Stimulated activated CD4-positive, alpha-beta T cell treated with anti-CD3 and anti-CD28 coated beads, Interleukin-1b, Interleukin-23, amount 100 ng/mL, for 4 hours (primary cell): Measurements from ENCODE around the gene SRGAP3.

Experiments used
- DNase-seq, 2 donors: peaks; one replicate each; pipeline ENCODE4 v3.0.0-alpha.2; 2020; ENCODE audit warnings: low read depth in 2 of 2

SRGAP3 gene

DNA sequence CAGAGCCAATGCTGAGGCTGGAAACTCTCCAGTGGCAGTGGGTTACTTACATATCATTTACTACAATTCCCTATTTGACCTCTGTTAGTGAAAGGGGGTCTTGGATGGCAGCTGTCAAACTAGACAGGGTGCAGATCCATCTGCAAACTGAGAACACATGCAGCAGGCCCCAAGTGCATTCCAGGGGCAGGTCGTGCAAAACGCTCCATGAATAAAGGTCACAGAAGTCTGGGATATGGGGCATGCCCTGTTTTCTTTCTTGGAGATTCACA is 261.1 kb downstream of the SRGAP3 start:
- DNase-seq, result no peak

DNA sequence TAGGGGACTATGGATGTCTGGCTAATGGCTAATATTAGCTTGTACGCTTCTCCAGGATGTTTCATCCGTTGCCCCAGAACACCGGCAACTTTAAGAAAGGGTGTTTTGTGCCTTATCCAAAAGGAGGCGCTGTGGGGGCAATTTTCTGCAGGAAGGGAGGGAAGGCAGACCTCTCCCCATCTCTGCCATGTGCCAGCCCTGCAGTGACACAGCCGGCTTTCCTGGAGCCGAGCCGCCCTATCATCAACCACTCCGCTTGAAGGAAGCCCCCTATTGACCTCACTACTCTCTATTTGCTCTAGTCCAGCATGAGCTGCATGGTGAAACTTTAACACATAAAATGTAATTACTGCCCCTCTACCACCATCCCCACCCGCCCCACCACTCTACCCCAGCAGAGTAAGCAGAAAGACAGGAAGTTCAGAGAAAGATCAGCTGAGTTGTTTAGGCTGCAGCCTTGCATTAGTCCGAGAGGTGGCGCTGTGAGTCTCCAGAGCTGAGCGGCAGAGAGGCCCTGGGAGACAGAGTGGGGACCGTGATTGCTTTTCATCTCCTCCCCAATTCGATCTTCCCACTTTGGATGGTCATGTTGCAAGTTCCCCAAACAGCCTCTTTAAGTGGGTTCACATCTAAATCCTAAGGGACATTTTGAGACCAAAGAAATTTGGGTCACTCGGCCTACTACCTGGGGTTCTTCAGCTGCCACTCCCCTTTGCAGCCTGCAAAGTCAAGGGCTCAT is 261.6 kb downstream of the SRGAP3 start:
- peak; percentile 14 to 47 for DNase-seq

- DNase-seq, result no peak
These were observed 262.2 kb downstream of the SRGAP3 start for GRCh38 chr3:8987226-8987625.

DNA sequence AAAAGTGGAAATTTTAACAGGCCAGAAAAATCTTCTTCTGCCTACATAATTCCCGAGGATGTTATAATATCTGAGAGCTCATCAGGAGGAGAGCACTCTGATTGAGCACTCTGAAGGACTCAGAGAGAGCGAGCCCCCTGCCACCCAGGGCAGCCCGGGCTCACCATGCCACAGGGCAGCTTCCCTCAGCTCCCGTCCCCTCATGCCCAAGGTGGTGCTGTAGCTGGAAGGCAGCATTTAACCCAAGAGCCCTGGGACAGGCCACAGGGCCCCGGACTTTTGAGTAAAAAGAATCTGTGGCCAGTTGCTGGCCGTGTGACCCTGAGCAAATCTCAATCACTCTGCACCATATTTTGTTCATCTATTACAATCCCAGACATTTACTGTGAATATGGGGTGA is 262.7 kb downstream of the SRGAP3 start:
- DNase-seq, result no peak

DNA sequence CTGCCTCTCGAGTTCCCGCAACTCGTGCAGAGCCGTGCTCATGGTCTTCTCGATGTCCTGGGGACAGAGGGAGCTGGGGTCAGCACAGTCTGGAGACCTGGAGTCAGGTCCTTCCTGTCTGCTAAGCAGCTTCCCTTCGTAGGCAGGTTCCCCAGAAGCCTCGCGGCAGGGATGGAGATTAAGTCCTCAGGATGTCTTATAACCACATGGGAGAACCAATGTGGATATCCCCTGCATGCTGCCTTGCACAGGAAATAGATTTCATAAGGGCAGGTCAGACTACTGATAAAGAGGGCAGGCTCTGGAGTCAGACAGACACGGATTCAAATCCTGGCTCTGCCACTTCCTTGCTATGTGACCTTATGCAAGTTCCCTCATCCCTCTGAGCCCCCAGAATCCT is 263.6 kb downstream of the SRGAP3 start:
- DNase-seq, result no peak

- no peak for DNase-seq
These were observed 264.0 kb downstream of the SRGAP3 start for GRCh38 chr3:8985411-8985831.

- DNase-seq, result no peak
These were observed 264.9 kb downstream of the SRGAP3 start for GRCh38 chr3:8984526-8984925.

DNA sequence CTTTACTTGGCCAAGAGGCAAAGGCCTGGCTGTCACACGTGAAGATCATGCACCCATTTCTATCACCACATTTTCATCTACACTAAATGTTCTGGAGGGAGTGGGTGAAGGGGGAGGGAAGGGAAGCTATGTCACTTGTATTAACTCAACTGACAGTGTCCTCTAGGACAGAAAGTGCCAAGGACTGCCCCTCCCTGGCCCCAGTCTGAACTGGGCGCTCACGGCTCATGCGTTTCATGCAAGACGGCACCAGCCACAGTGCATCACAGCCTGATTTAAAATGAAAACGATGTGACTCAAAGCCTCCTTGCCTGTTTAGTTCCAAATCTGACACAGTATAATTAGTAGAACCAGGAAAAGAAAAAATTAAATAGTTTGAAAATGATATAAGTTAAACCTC is 265.4 kb downstream of the SRGAP3 start:
- no peak for DNase-seq

- no peak for DNase-seq
These were observed 265.9 kb downstream of the SRGAP3 start for GRCh38 chr3:8983591-8983990.

DNA sequence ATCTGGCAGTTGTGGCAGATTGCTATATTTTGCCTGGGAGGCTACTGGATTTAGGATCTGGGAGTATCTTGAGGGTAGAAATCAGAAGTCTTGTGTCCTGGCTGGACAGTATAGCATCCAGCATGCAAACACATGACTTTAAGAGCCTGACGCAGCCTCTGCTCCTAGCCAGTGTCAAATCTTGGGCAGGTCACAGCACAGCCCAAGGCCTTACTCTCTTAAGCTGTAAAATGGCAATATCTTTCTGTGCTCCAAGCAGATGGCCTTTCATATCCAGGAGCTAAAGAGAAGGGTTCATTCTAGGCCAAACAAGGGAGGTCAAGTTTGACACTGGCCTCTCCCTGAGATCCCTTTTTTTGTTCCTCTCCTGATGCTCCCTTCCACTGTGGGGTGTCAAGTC is 266.4 kb downstream of the SRGAP3 start:
- DNase-seq, result no peak

GRCh38 chr3:8982509-8982908 is 266.9 kb downstream of the SRGAP3 start:
- DNase-seq, result no peak

GRCh38 chr3:8981700-8982099 is 267.7 kb downstream of the SRGAP3 start:
- no peak for DNase-seq

GRCh38 chr3:8981296-8981695 is 268.1 kb downstream of the SRGAP3 start:
- DNase-seq, result no peak

DNA sequence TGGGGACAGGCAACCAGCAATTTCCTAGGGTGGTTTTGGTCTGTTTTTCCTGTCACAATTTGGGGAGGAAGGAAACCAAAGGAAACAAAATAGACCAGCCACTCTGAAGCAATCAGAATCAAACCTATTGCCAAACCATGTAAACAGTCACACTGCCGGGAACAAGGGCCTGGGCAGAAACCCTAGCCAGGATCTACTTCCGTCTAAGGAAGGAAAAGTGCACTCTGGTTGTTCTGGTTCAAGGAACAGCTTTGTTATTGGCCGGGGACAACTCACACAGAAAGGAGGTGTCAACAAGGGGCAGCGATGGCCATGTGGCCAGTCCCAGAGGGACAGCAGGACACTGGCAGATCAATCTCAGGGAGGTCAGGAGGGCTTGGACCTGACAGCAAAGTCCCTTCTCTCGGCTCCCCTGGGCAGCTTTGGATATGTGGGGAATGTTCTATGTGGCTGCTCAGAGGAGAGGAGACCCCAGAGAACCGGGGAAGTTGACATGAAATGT is 268.6 kb downstream of the SRGAP3 start:
- DNase-seq, result no peak

DNA sequence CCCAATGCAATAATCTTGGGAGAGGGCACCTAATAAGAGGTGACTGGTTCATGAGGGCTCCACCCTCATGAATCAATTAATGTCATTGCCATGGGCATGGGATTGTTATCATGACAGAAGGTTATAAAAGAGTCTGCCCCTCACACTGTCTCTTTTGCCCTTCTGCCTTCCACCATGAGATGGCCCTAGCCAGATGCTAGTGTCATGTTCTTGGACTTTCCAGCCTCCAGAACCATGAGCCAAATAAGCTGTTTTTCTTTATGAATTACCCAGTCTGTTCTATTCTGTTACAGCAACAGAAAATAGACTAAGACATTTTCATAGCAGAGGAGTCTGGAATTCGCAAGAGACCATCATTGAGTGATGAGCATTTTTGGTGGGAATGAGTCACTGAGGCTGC is 270.2 kb downstream of the SRGAP3 start:
- no peak for DNase-seq

GRCh38 chr3:8978551-8978950 is 270.9 kb downstream of the SRGAP3 start:
- no peak for DNase-seq

GRCh38 chr3:8976540-8977182 is 272.8 kb downstream of the SRGAP3 start:
- DNase-seq, result no peak

- no peak for DNase-seq
These were observed 274.1 kb downstream of the SRGAP3 start for GRCh38 chr3:8975081-8976020.

- DNase-seq, result no peak
These were observed 275.0 kb downstream of the SRGAP3 start for GRCh38 chr3:8974458-8974857.

DNA sequence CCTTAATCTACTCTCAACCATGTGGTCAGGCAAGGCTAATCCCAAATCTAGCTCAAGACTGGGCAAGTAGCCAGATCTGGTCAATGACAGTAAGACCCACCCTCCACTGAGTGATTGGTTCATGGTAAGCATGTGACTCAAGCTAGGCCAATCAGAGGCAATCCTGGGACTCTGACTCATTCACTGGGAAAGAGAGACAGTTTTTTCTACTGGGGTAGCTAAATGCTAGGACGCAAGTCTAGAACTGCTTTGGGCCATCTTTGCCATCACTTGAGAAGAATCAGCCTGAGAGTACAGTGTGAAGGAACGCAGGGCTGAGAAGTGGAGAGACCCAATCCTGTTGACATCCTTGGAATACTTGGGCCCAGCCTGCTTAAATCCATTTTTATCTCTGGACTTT is 276.8 kb downstream of the SRGAP3 start:
- DNase-seq, result no peak

GRCh38 chr3:8970971-8971589 is 278.4 kb downstream of the SRGAP3 start:
- DNase-seq, result peak; percentile 45 to 63

DNA sequence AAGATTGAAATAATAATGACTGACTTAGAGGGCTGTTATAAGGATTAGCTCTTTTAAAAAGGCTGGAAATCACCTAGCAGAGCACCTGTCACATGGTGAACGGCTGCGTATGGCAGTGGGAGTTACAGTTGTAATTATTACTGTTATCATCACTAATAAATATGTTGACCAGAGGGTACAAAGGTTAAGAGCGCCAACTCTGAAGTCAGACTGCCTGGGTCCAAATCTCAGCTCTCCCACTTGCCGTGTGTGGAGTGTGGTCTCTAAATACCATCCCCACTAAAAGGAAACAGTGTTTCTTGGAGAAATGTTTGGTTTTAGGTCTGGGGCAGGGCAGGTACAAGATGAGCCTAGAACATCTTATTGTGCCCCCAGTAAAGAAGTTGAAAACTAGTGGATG is 280.2 kb downstream of the SRGAP3 start:
- no peak for DNase-seq
